Measurements from ENCODE around the gene STAB1. TPM values are rescaled to one million over a fixed set of nuclear protein-coding genes. Genes with fewer than 3 reads are reported as not detected.
A peak's percentile ranks its signal among the peaks of the same experiment; 100 is the strongest.

The STAB1 gene
- total and polyA plus RNA-seq, 2 experiments from 2014 or later: not detected

DNA sequence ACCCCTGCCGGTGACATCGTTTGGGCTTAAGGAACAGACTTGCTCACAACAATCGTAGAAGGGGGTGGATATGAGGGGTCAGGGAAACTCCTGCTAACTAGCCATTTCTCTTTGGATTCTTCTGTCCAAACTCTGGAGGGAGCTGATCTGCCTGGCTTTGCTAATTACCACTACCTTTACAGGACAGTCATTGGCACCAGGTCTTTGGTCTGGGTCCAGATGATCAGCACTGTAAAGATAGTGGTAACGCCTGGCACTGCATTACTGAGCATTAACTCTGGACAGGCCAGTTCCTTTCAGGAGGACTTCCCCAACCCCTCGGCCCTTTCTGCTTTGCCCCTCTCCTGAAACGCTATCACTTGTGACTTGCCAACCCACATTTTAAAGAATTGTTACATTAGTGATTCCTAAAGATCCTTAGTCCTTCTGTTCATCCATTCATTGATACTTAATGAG, 42.1 kb downstream of the STAB1 start:
- H3K27me3 ChIP-seq (replicated peaks; ENCODE audit: insufficient read depth): no peaks in the 10 kb centered on the region
- H3K9me3 ChIP-seq (ENCODE audit: low read depth): no peaks in the 10 kb centered on the region
- peak overlapping the region; percentile 94 for H3K9ac ChIP-seq
- H4K20me1 ChIP-seq (ENCODE audit: insufficient read depth): no peaks in the 10 kb centered on the region
- H3K4me2 ChIP-seq (ENCODE audit: unreplicated experiment): peak overlapping the region; percentile 97
- DNase-seq: no peak
- in situ Hi-C loops (cut with MboI): no loop called here
- H3K9me2 ChIP-seq (ENCODE audit: insufficient read depth): no peaks in the 10 kb centered on the region
- peaks cover 42% of the 10 kb centered on the region for H3K4me1 ChIP-seq (ENCODE audit: insufficient read depth)
- H3F3A ChIP-seq (ENCODE audit: insufficient read depth): peaks cover 35% of the 10 kb centered on the region
- 1 to 3% methylated on average over 6 of the region's 6 CpGs for WGBS, 2 experiments (ENCODE audit: low coverage in 1 of 2, low lambda C conversion rate in 2 of 2, missing lambda C conversion rate in 2 of 2)
- peak overlapping the region; percentile 89 for H3K27ac ChIP-seq
- peaks cover 2% of the 10 kb centered on the region; the same call in 1 of the 2 replicates for H3K36me3 ChIP-seq (ENCODE audit: low read depth)
- no peak for TF ChIP-seq EZH2 (IDR thresholded peaks at IDR 0.05; ENCODE audit: insufficient read depth, poor library complexity, severe bottlenecking)
- TF ChIP-seq EZH2phosphoT487 (IDR thresholded peaks at IDR 0.05; ENCODE audit: insufficient read depth, low read depth): no peak
- H3K4me3 ChIP-seq: peak overlapping the region; percentile 92
- H3K79me2 ChIP-seq (ENCODE audit: insufficient read depth): peaks cover 65% of the 10 kb centered on the region
- H2AFZ ChIP-seq: peak overlapping the region; percentile 68

DNA sequence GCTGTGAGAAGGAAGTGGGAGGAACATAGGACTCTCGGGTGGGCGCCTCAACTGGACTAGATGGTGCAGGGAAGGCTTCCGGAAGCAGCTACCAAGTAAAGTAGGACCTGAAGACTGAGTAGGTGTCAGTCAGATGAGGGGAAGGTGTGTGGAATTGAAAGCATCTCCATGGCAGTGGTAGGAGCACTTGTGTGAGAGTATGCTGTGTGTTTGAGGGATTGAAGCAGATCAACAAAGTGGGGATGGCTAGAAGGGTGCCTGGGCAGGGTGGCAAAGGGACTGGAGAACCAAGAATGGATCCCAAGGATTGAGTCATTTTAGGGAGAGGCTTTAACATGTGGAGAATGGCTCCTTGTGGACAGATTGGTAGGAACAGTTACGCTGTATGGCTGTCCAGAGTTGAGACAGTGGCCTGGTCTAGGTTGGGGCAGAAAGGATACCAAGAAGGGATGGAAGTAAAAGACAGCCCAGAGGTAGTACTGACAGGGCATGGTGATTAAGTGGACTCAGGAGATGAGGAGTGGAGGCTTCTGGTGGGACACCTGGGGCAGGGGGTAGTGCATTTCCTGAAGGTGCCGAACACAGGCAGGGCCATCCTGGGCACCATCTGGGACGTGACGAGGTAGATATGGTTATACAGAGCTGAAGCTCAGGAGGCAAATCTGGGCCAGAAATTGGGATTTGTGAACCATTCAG, 42.7 kb downstream of the STAB1 start:
- H3K27ac ChIP-seq: peak overlapping the region; percentile 89

DNA sequence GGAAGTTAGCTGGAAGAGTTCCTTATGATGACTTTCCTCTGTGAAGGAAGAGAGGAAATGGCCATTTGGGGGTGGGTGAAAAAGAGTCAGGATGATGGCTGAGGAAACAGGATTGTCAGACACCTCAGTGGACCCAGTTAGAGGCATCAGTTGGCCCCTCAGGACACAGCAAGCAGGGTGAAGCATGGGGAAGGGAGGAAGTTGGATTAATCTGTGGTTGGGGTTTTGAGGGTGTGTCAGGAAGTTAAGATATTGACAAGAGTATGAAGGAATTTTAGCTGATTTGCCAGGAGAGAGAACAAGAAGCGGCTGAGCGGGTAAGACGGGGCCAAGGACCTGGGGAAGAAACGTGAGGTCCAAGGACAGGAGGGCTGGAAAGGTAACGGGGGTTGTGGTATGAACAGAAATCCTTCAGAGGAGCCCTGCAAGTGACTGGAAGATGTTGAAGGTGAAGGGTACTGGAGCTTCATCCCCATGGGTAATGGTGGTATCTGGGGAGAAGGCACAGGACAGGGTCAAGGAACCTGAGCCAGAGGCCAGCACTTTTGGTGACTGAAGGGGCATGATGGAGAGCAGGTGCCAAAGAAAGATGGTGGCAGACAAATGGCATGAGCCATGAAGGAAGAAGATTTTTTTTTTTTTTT, 44.0 kb downstream of the STAB1 start:
- H3K9ac ChIP-seq: no peak overlapping the region
- H2AFZ ChIP-seq: no peak overlapping the region
- H3K4me2 ChIP-seq (ENCODE audit: unreplicated experiment): peak overlapping the region; percentile 62
- H3K79me2 ChIP-seq (ENCODE audit: insufficient read depth): peaks cover 72% of the 10 kb centered on the region
- WGBS, 2 experiments (ENCODE audit: low coverage in 1 of 2, low lambda C conversion rate in 2 of 2, missing lambda C conversion rate in 2 of 2): 92 to 98% methylated on average over 5 of the region's 5 CpGs
- no peaks in the 10 kb centered on the region for H4K20me1 ChIP-seq (ENCODE audit: insufficient read depth)
- H3K36me3 ChIP-seq (ENCODE audit: low read depth): peaks cover 6% of the 10 kb centered on the region
- no peaks in the 10 kb centered on the region for H3K27me3 ChIP-seq (replicated peaks; ENCODE audit: insufficient read depth)
- H3F3A ChIP-seq (ENCODE audit: insufficient read depth): peaks cover 42% of the 10 kb centered on the region
- no peak for TF ChIP-seq EZH2 (IDR thresholded peaks at IDR 0.05; ENCODE audit: insufficient read depth, poor library complexity, severe bottlenecking)
- no peak for TF ChIP-seq EZH2phosphoT487 (IDR thresholded peaks at IDR 0.05; ENCODE audit: insufficient read depth, low read depth)
- H3K4me1 ChIP-seq (ENCODE audit: insufficient read depth): peaks cover 37% of the 10 kb centered on the region
- H3K4me3 ChIP-seq: 0 out of 2 replicates have a peak overlapping the region, but pooled peaks have one; percentile 92
- H3K9me2 ChIP-seq (ENCODE audit: insufficient read depth): no peaks in the 10 kb centered on the region
- DNase-seq: no peak
- H3K27ac ChIP-seq: no peak overlapping the region
- no peaks in the 10 kb centered on the region for H3K9me3 ChIP-seq (ENCODE audit: low read depth)
- in situ Hi-C loops (cut with MboI): no loop called here

More for the DNA sequence above, 42.7 kb downstream of the STAB1 start:
- WGBS, 2 experiments (ENCODE audit: low coverage in 1 of 2, low lambda C conversion rate in 2 of 2, missing lambda C conversion rate in 2 of 2): 78 to 81% methylated on average over 7 of the region's 7 CpGs
- Histone ChIP-seq H3K9me3 (ENCODE audit: low read depth) (no peaks in the 10 kb centered on the region), H3K4me3 (peak overlapping the region; percentile 92), H3F3A (ENCODE audit: insufficient read depth) (peaks cover 38% of the 10 kb centered on the region), H3K4me1 (ENCODE audit: insufficient read depth) (peaks cover 37% of the 10 kb centered on the region), H4K20me1 (ENCODE audit: insufficient read depth) (no peaks in the 10 kb centered on the region), H3K4me2 (ENCODE audit: unreplicated experiment) (peak overlapping the region; percentile 97), H2AFZ (no peak overlapping the region), H3K9me2 (ENCODE audit: insufficient read depth) (no peaks in the 10 kb centered on the region), H3K36me3 (ENCODE audit: low read depth) (peaks cover 2% of the 10 kb centered on the region; the same call in 1 of the 2 replicates), H3K27me3 (replicated peaks; ENCODE audit: insufficient read depth) (no peaks in the 10 kb centered on the region), H3K9ac (peak overlapping the region; percentile 94), H3K79me2 (ENCODE audit: insufficient read depth) (peaks cover 64% of the 10 kb centered on the region)
- in situ Hi-C loops (cut with MboI): no loop called here
- DNase-seq: peak; percentile 17
- TF ChIP-seq EZH2 (IDR thresholded peaks at IDR 0.05; ENCODE audit: insufficient read depth, poor library complexity, severe bottlenecking) (no peak), EZH2phosphoT487 (IDR thresholded peaks at IDR 0.05; ENCODE audit: insufficient read depth, low read depth) (no peak)

DNA sequence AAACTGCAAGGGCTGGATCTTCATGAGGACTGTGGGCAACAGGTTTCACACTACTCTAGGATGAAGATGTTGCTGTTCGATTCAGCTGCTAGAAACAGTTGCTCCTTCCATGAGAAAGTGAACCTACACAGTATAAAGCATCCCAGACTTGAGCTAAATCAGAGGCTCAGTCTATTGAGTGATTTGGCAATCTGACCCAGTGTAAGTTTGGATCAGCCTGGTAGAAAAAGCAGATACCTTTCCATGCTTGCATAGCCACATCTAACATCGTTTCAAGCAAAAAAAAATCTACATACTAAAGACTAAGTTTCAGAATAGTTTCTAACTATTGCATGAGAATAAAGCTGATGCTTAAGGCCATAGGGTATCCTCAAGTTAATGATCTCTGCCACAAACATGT, 45.9 kb downstream of the STAB1 start:
- DNase-seq: no peak
- no peak overlapping the region for H3K9ac ChIP-seq
- peaks cover 88% of the 10 kb centered on the region for H3K79me2 ChIP-seq (ENCODE audit: insufficient read depth)
- 98 to 99% methylated on average over 2 of the region's 2 CpGs for WGBS, 2 experiments (ENCODE audit: low coverage in 1 of 2, low lambda C conversion rate in 2 of 2, missing lambda C conversion rate in 2 of 2)
- in situ Hi-C loops (cut with MboI): no loop called here
- H2AFZ ChIP-seq: no peak overlapping the region
- TF ChIP-seq EZH2 (IDR thresholded peaks at IDR 0.05; ENCODE audit: insufficient read depth, poor library complexity, severe bottlenecking): no peak
- no peak for TF ChIP-seq EZH2phosphoT487 (IDR thresholded peaks at IDR 0.05; ENCODE audit: insufficient read depth, low read depth)
- no peaks in the 10 kb centered on the region for H3K9me3 ChIP-seq (ENCODE audit: low read depth)
- no peak overlapping the region for H3K27ac ChIP-seq
- no peaks in the 10 kb centered on the region for H3K27me3 ChIP-seq (replicated peaks; ENCODE audit: insufficient read depth)
- H3K4me3 ChIP-seq: no peak overlapping the region
- H3K36me3 ChIP-seq (ENCODE audit: low read depth): peaks cover 7% of the 10 kb centered on the region
- H3K4me2 ChIP-seq (ENCODE audit: unreplicated experiment): no peak overlapping the region
- no peaks in the 10 kb centered on the region for H3K9me2 ChIP-seq (ENCODE audit: insufficient read depth)
- no peaks in the 10 kb centered on the region for H4K20me1 ChIP-seq (ENCODE audit: insufficient read depth)
- H3F3A ChIP-seq (ENCODE audit: insufficient read depth): peaks cover 52% of the 10 kb centered on the region
- peaks cover 37% of the 10 kb centered on the region for H3K4me1 ChIP-seq (ENCODE audit: insufficient read depth)
